H1 (cell line): Measurements from ENCODE around the gene TNRC6C. TPM values are rescaled to one million over a fixed set of nuclear protein-coding genes. Genes with fewer than 3 reads are reported as not detected.

Experiments
- CTCF ChIA-PET: fragments of 300-600 bp; sonication (Branson Sonifier 250); formaldehyde crosslinking; loops from one replicate; lab custom pipeline; 2021; ENCODE audit not compliant: partially characterized antibody; lab: Charles Lee
- POLR2A ChIA-PET: fragments of 300-600 bp; sonication (Branson Sonifier 250); formaldehyde crosslinking; loops from one replicate; lab custom pipeline; 2021; ENCODE audit warnings: inconsistent platforms; ENCODE audit not compliant: partially characterized antibody; lab: Charles Lee
- DNase-seq, 2 experiments: peaks; one replicate each; pipeline versions ENCODE4 v3.0.0 to v3.0.0-alpha.2; 2010 to 2022; ENCODE audit warnings: low spot score in 2 of 2, low read depth in 1 of 2, mixed read lengths in 1 of 2
- FAIRE-seq: peaks from 2 replicates; lab custom pipeline; 2011; peaks lifted over from hg19 to GRCh38; lab: Jason Lieb, UNC
- H2AFZ ChIP-seq: 2 replicates; pipeline ENCODE4 v1.8.1; 2012; ENCODE audit warnings: low read length, inconsistent platforms
- H2AK5ac ChIP-seq: 2 replicates; pipeline ENCODE4 v1.6.1; 2013; ENCODE audit warnings: low read depth, low read length
- H2BK120ac ChIP-seq: replicated peaks from 2 replicates; pipeline ENCODE3; 2013; ENCODE audit warnings: low read depth, low read length, inconsistent platforms
- H2BK12ac ChIP-seq: 2 replicates; pipeline ENCODE4 v1.6.1; 2013; ENCODE audit warnings: low read depth, low read length
- H2BK15ac ChIP-seq: 2 replicates; pipeline ENCODE4 v1.6.1; 2013; ENCODE audit warnings: low read length
- H2BK20ac ChIP-seq: 2 replicates; pipeline ENCODE4 v1.6.1; 2013; ENCODE audit warnings: low read length
- H2BK5ac ChIP-seq: 2 replicates; pipeline ENCODE4 v1.6.1; 2013; ENCODE audit warnings: low read depth, low read length
- H3K14ac ChIP-seq: 2 replicates; pipeline ENCODE4 v1.6.1; 2013; ENCODE audit warnings: inconsistent platforms; ENCODE audit not compliant: insufficient read length
- H3K18ac ChIP-seq: 2 replicates; pipeline ENCODE4 v1.6.1; 2013; ENCODE audit warnings: low read length; ENCODE audit errors: extremely low read depth
- H3K23ac ChIP-seq: 2 replicates; pipeline ENCODE4 v1.6.1; 2013; ENCODE audit warnings: inconsistent platforms; ENCODE audit not compliant: insufficient read length
- H3K23me2 ChIP-seq: 2 replicates; pipeline ENCODE4 v1.6.1; 2013; ENCODE audit warnings: low read depth, low read length
- H3K27ac ChIP-seq: 2 replicates; pipeline ENCODE4 v1.6.1; 2011; ENCODE audit warnings: low read depth, low read length, inconsistent platforms
- H3K27me3 ChIP-seq, 4 experiments: replicated peaks in 1 of 4; 1 replicate in 1 of 4; 2 replicates in 3 of 4; pipeline versions ENCODE4 v1.6.1 to v1.8.1; 2011 to 2013; ENCODE audit warnings: low read length in 3 of 4, mild to moderate bottlenecking in 3 of 4, inconsistent platforms in 2 of 4, mixed read lengths in 2 of 4, moderate library complexity in 1 of 4; ENCODE audit not compliant: control insufficient read depth in 3 of 4, insufficient read depth in 3 of 4; ENCODE audit errors: extremely low read depth in 1 of 4
- H3K36me3 ChIP-seq, 4 experiments: 2 replicates each; pipeline versions ENCODE4 v1.6.1 to v1.8.1; 2011 to 2013; ENCODE audit warnings: mild to moderate bottlenecking in 4 of 4, low read length in 3 of 4, moderate library complexity in 2 of 4, control low read depth in 1 of 4, inconsistent platforms in 1 of 4; ENCODE audit not compliant: insufficient read depth in 4 of 4, control insufficient read depth in 2 of 4
- H3K4ac ChIP-seq: replicated peaks from 2 replicates; pipeline ENCODE3; 2013; ENCODE audit warnings: low read length, low read depth, mixed read lengths, inconsistent platforms; ENCODE audit not compliant: insufficient read length
- H3K4me1 ChIP-seq, 4 experiments: replicated peaks in 1 of 4; 1 replicate in 1 of 4; 2 replicates in 3 of 4; pipeline versions ENCODE4 v1.6.1 to v1.8.1; 2011 to 2013; ENCODE audit warnings: low read length in 3 of 4, inconsistent platforms in 2 of 4, mixed read lengths in 1 of 4; ENCODE audit not compliant: insufficient read depth in 4 of 4, control insufficient read depth in 3 of 4
- H3K4me2 ChIP-seq, 2 experiments: 2 replicates each; pipeline versions ENCODE4 v1.6.1 to v1.8.1; 2011 to 2013; ENCODE audit warnings: low read depth in 2 of 2, low read length in 2 of 2, control low read depth in 1 of 2, inconsistent platforms in 1 of 2, mild to moderate bottlenecking in 1 of 2; ENCODE audit not compliant: insufficient read depth in 1 of 2
- H3K4me3 ChIP-seq, 4 experiments: fragments of 200-600, 300-600 bp in 1 of 4; sonication (generic), shearing (Covaris generic), sonication (Bioruptor Twin) in 1 of 4; 2 replicates each; pipeline versions ENCODE4 v1.5.1 to v1.8.1; 2011 to 2016; ENCODE audit warnings: low read length in 4 of 4, low read depth in 3 of 4, control low read depth in 2 of 4, inconsistent platforms in 2 of 4, mild to moderate bottlenecking in 2 of 4, mixed read lengths in 1 of 4, moderate library complexity in 1 of 4; ENCODE audit not compliant: insufficient read depth in 2 of 4; ENCODE audit errors: extremely low read depth in 1 of 4
- H3K56ac ChIP-seq: replicated peaks from 2 replicates; pipeline ENCODE3; 2013; ENCODE audit warnings: low read depth, mild to moderate bottlenecking, mixed read lengths, low read length, inconsistent platforms; ENCODE audit not compliant: insufficient read length
- H3K79me1 ChIP-seq: 2 replicates; pipeline ENCODE4 v1.6.1; 2013; ENCODE audit warnings: low read depth, low read length, control low read depth
- H3K79me2 ChIP-seq, 2 experiments: 2 replicates each; pipeline versions ENCODE4 v1.6.1 to v1.8.1; 2012 to 2013; ENCODE audit warnings: low read length in 2 of 2, mild to moderate bottlenecking in 2 of 2, inconsistent platforms in 1 of 2; ENCODE audit not compliant: insufficient read depth in 2 of 2, control insufficient read depth in 1 of 2
- H3K9ac ChIP-seq, 4 experiments: replicated peaks in 1 of 4; 1 replicate in 1 of 4; 2 replicates in 3 of 4; pipeline versions ENCODE4 v1.6.1 to v1.8.1; 2011 to 2013; ENCODE audit warnings: low read depth in 3 of 4, low read length in 3 of 4, control low read depth in 2 of 4, mild to moderate bottlenecking in 2 of 4, moderate library complexity in 2 of 4, inconsistent platforms in 1 of 4; ENCODE audit errors: extremely low read depth in 1 of 4
- H3K9me3 ChIP-seq, 2 experiments: 2 replicates each; pipeline versions ENCODE4 v1.6.1 to v1.8.1; 2012 to 2013; ENCODE audit warnings: mild to moderate bottlenecking in 2 of 2, moderate library complexity in 2 of 2, control low read depth in 1 of 2, inconsistent platforms in 1 of 2, low read depth in 1 of 2, low read length in 1 of 2, mixed read lengths in 1 of 2; ENCODE audit not compliant: insufficient read depth in 2 of 2
- H4K20me1 ChIP-seq, 2 experiments: replicated peaks in 1 of 2; 2 replicates each; pipeline versions ENCODE3 to v1.8.1; 2011 to 2013; ENCODE audit warnings: inconsistent platforms in 2 of 2, low read length in 2 of 2, mild to moderate bottlenecking in 1 of 2; ENCODE audit not compliant: insufficient read depth in 2 of 2, control insufficient read depth in 1 of 2
- H4K5ac ChIP-seq: 2 replicates; pipeline ENCODE4 v1.6.1; 2013; ENCODE audit warnings: low read length, low read depth, mixed read lengths, inconsistent platforms; ENCODE audit not compliant: insufficient read length
- H4K8ac ChIP-seq: 2 replicates; pipeline ENCODE4 v1.8.0; 2013; ENCODE audit warnings: mild to moderate bottlenecking, moderate library complexity, low read length, inconsistent platforms; ENCODE audit not compliant: insufficient read depth; ENCODE audit errors: extremely low read depth
- H4K91ac ChIP-seq: replicated peaks from 2 replicates; pipeline ENCODE3; 2013; ENCODE audit warnings: low read length, mixed read lengths, inconsistent platforms; ENCODE audit not compliant: insufficient read length
- BRCA1 ChIP-seq: IDR thresholded peaks from 2 replicates; pipeline ENCODE4 v1.6.1; 2012; ENCODE audit warnings: low read depth, low read length, improper control_type of control experiment
- CBX5 ChIP-seq: fragments of 300-800, 300-1000 bp; sonication (generic); IDR thresholded peaks from 2 replicates; pipeline ENCODE4 v1.7.1; 2016; ENCODE audit warnings: antibody characterized with exemption, low read length, low read depth
- CBX8 ChIP-seq: fragments of 300-800, 300-1000 bp; sonication (generic); IDR thresholded peaks from 2 replicates; pipeline ENCODE4 v1.7.1; 2016; ENCODE audit warnings: low read depth, low read length, borderline replicate concordance
- CHD1 ChIP-seq: IDR thresholded peaks from 2 replicates; pipeline ENCODE4 v1.6.1; 2012; ENCODE audit warnings: low read depth, low read length, improper control_type of control experiment
- CHD2 ChIP-seq: IDR thresholded peaks from 2 replicates; pipeline ENCODE4 v1.6.1; 2012; ENCODE audit warnings: low read length, improper control_type of control experiment
- EP300 ChIP-seq, 2 experiments: IDR thresholded peaks; 1 replicate in 1 of 2; 2 replicates in 1 of 2; pipeline ENCODE4 v1.6.1; 2011 to 2012; ENCODE audit warnings: low read depth in 2 of 2, low read length in 2 of 2, mild to moderate bottlenecking in 2 of 2, borderline replicate concordance in 1 of 2, inconsistent platforms in 1 of 2, moderate library complexity in 1 of 2
- GTF2F1 ChIP-seq: IDR thresholded peaks from 2 replicates; pipeline ENCODE4 v1.6.1; 2012; ENCODE audit warnings: low read depth, low read length, improper control_type of control experiment, borderline replicate concordance
- HDAC6 ChIP-seq: IDR thresholded peaks from one replicate; pipeline ENCODE4 v1.7.1; 2012; ENCODE audit warnings: low read depth, mild to moderate bottlenecking, inconsistent platforms, low read length, moderate library complexity
- NRF1 ChIP-seq: IDR thresholded peaks from 2 replicates; pipeline ENCODE4 v1.6.1; 2011; ENCODE audit warnings: mild to moderate bottlenecking, low read depth, low read length, improper control_type of control experiment
- POLR2AphosphoS5 ChIP-seq: IDR thresholded peaks from 2 replicates; pipeline ENCODE4 v1.6.1; 2011; ENCODE audit warnings: low read depth, low read length
- RFX5 ChIP-seq: IDR thresholded peaks from 2 replicates; pipeline ENCODE4 v1.6.1; 2011; ENCODE audit warnings: low read depth, low read length, improper control_type of control experiment, borderline replicate concordance
- RXRA ChIP-seq: IDR thresholded peaks from 2 replicates; pipeline ENCODE4 v1.6.1; 2011; ENCODE audit warnings: low read depth, mild to moderate bottlenecking, low read length, moderate library complexity; ENCODE audit not compliant: insufficient read depth
- SIRT6 ChIP-seq: IDR thresholded peaks from one replicate; pipeline ENCODE4 v1.7.1; 2012; ENCODE audit warnings: low read length, inconsistent platforms
- WGBS, 2 experiments: shearing (Covaris generic) in 1 of 2; methylation state at CpG; one replicate each; pipeline versions ENCODE4 v1.1.6 to v1.1.7; 2013 to 2015; ENCODE audit warnings: low lambda C conversion rate in 2 of 2, mixed read lengths in 2 of 2, inconsistent platforms in 1 of 2, low coverage in 1 of 2, missing lambda C conversion rate in 1 of 2; ENCODE audit not compliant: insufficient replicate concordance in 2 of 2, insufficient coverage in 1 of 2, insufficient read length in 1 of 2; ENCODE audit errors: extremely low coverage in 1 of 2, missing lambda C conversion rate in 1 of 2; 5-methylcytosine and 5-hydroxymethylcytosine counted together
- polyA plus RNA-seq, 7 experiments: library from polyadenylated mRNA; depleted of rRNA in 3 of 7; stranded (reverse) in 5 of 7; unstranded in 2 of 7; fragments of >200 nt in 5 of 7; fragments of 200-250 nt in 2 of 7; gene quantifications; 1 replicate in 5 of 7; 2 replicates in 1 of 7; 4 replicates in 1 of 7; pipeline versions ENCODE4 v1.2.1 to v1.2.3, GENCODE V29; 2011 to 2013; ENCODE audit warnings: missing spikeins in 2 of 7, mixed read lengths in 2 of 7
- total RNA-seq: library from RNA; stranded (reverse); fragmentation: NEBNext Ultra II Directional; extraction: Animal tissue kit (Norgen Biotek cat#: 25700); gene quantifications from 2 replicates; pipeline ENCODE4 v1.2.1, GENCODE V29; 2021
- TF ChIP-seq, protein P1 (sequence below): IDR thresholded peaks from 2 replicates; pipeline ENCODE4 v1.6.1; 2011; ENCODE audit warnings: low read depth, mild to moderate bottlenecking, low read length; ENCODE audit not compliant: insufficient read depth

The TNRC6C gene
- total and polyA plus RNA-seq, 2 of the 8 experiments (the other 6 are each of a cell fraction or from before 2014, with no cell fraction given), result 2.8 to 28.9 TPM

DNA sequence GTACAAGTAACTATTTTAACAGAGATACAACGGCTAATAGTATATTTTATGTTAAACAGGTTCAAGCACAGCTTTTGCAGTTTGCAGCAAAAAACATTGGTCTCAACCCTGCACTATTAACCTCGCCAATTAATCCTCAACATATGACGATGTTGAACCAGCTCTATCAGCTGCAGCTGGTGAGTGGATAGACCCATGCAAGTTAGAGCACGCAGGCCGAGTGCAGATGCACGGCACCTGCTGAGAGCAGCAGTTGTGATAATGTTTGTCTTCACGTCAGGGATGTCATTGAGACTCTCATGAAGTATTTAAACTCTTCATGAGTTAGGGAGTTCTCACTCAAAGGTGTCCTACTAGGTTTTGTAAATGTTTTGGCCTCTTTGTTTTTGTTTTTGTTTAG, 124.5 kb downstream of the TNRC6C start:
- CTCF ChIA-PET, result interaction anchor here (1.3 to 2.2 kb wide), 4 partner anchors 9 to 94 kb away, joined by 4 to 5 read pairs (median 5); no protein-coding TSS in a partner anchor
- Histone ChIP-seq H3K4me1 (no peaks in the 10 kb centered on the region), H2BK15ac (no peak overlapping the region), H3K9me3 (no peaks in the 10 kb centered on the region), H3K18ac (no peak overlapping the region), H3K4me2 (no peak overlapping the region), H3K79me1 (no peaks in the 10 kb centered on the region), H3K4ac (no peak overlapping the region), H2BK20ac (no peak overlapping the region), H2AK5ac (no peak overlapping the region)
- WGBS, 2 experiments, result 91% methylated on average over 7 of the region's 7 CpGs; no CpG with 5 or more reads in 1 of the 2 experiments
- no peak for FAIRE-seq
- POLR2A ChIA-PET, result interaction anchor here (1.3 kb wide), 1 partner anchor 104 kb away, joined by 3 read pairs; no protein-coding TSS in a partner anchor
- TF ChIP-seq CHD2 (no peak), CBX5 (no peak), RFX5 (no peak), POLR2AphosphoS5 (no peak), HDAC6 (no peak), NRF1 (no peak), RXRA (no peak), CBX8 (no peak), EP300 (IDR thresholded peaks at IDR 0.05; ENCODE audit: borderline replicate concordance in 1 of 2, low read depth in 2 of 2, low read length in 2 of 2) (no peak), GTF2F1 (no peak), CHD1 (no peak), SIRT6 (no peak), BRCA1 (no peak)
- TF ChIP-seq, protein P1, sequence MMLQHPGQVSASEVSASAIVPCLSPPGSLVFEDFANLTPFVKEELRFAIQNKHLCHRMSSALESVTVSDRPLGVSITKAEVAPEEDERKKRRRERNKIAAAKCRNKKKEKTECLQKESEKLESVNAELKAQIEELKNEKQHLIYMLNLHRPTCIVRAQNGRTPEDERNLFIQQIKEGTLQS, result no peak
- TF ChIP-seq, all 59 proteins: peak for 0
- H3K9ac ChIP-seq, result no peak overlapping the region
- H3K4me3 ChIP-seq, result no peak overlapping the region
- H4K5ac ChIP-seq, result no peak overlapping the region
- H4K8ac ChIP-seq, result no peak overlapping the region
- H4K20me1 ChIP-seq, result peaks cover 0 to 2% of the 10 kb centered on the region in 2 experiments
- H3K56ac ChIP-seq, result no peak overlapping the region
- H3K27ac ChIP-seq, result no peak overlapping the region
- H2BK120ac ChIP-seq, result no peak overlapping the region
- peaks cover 23 to 50% (median 34%) of the 10 kb centered on the region in 4 experiments; a peak in 7 of 8 replicates for H3K36me3 ChIP-seq
- no peak overlapping the region for H2AFZ ChIP-seq
- DNase-seq, result no peak
- H4K91ac ChIP-seq, result no peak overlapping the region
- H3K27me3 ChIP-seq, result no peaks in the 10 kb centered on the region
- H3K23me2 ChIP-seq, result no peaks in the 10 kb centered on the region
- no peak overlapping the region for H2BK5ac ChIP-seq
- no peak overlapping the region for H3K14ac ChIP-seq
- no peaks in the 10 kb centered on the region for H3K79me2 ChIP-seq
- H3K23ac ChIP-seq, result no peak overlapping the region
- no peak overlapping the region for H2BK12ac ChIP-seq
